K562 (cell line): ENCODE measurements around the gene RTL10. TPM values are rescaled to one million over a fixed set of nuclear protein-coding genes. Genes with fewer than 3 reads are reported as not detected.

Experiments
- CHD7 ChIP-seq: fragments of 200-600 bp; sonication (generic); IDR thresholded peaks from one replicate; pipeline ENCODE4 v1.6.1; 2012; ENCODE audit warnings: mild to moderate bottlenecking, low read depth, low read length, inconsistent platforms
- ID3 ChIP-seq, 2 experiments: fragments of 250-450 bp in 1 of 2; fragments of 450-650 bp in 1 of 2; sonication (Bioruptor Pico) in 1 of 2; IDR thresholded peaks; 2 replicates each; pipeline versions ENCODE4 v1.6.1 to v1.8.0; 2016 to 2021; ENCODE audit warnings: mild to moderate bottlenecking in 2 of 2, moderate library complexity in 2 of 2, missing compliant biosample characterization in 1 of 2, missing genetic modification characterization in 1 of 2
- ILK ChIP-seq: fragments of 450-650 bp; IDR thresholded peaks from 2 replicates; pipeline ENCODE4 v1.6.1; 2016; ENCODE audit warnings: missing genetic modification characterization, low read depth, mild to moderate bottlenecking, missing compliant biosample characterization, moderate library complexity, borderline replicate concordance
- MLX ChIP-seq, 2 experiments: fragments of 450-650 bp in 1 of 2; sonication (generic) in 1 of 2; formaldehyde crosslinking; conservative IDR thresholded peaks; 2 replicates each; pipeline versions ENCODE4 v1.4.0 to v1.8.1; 2020 to 2022; ENCODE audit warnings: mild to moderate bottlenecking in 1 of 2, missing genetic modification reagents in 1 of 2
- POLR2G ChIP-seq: fragments of 200-400 bp; formaldehyde crosslinking; IDR thresholded peaks from 2 replicates; pipeline ENCODE4 v1.6.1; 2017; ENCODE audit warnings: low read depth, mild to moderate bottlenecking, antibody characterized with exemption, low read length, moderate library complexity
- ZBTB11 ChIP-seq, 3 experiments: fragments of 200-800 bp in 1 of 3; fragments of 250-450 bp in 1 of 3; fragments of 450-650 bp in 1 of 3; sonication (Bioruptor Pico) in 1 of 3; sonication (Bioruptor generic) in 1 of 3; formaldehyde crosslinking in 1 of 3; IDR thresholded peaks; 2 replicates each; pipeline versions ENCODE4 v1.6.1 to v1.8.0; 2016 to 2022; ENCODE audit warnings: mild to moderate bottlenecking in 2 of 3, missing genetic modification characterization in 2 of 3, missing compliant biosample characterization in 1 of 3, moderate library complexity in 1 of 3
- polyA plus RNA-seq, 8 experiments: library from polyadenylated mRNA; depleted of rRNA in 4 of 8; stranded (reverse) in 5 of 8; unstranded in 3 of 8; fragments of >200 nt; fragmentation: Nextera tagmentation in 2 of 8; fragmentation: Illumina TruSeq in 1 of 8; extraction: Ambion mirVana in 2 of 8; extraction: Trizol in 1 of 8; gene quantifications; 2 replicates each; pipeline versions ENCODE4 v1.2.1 to v1.2.3, GENCODE V29; 2011 to 2014; ENCODE audit warnings: inconsistent platforms in 1 of 8, missing spikeins in 1 of 8
- total RNA-seq, 7 experiments: library from RNA; depleted of rRNA in 6 of 7; stranded (reverse); fragments of >200 nt in 6 of 7; fragmentation: Illumina TruSeq in 2 of 7; extraction: Trizol in 2 of 7; gene quantifications; 2 replicates each; pipeline versions ENCODE4 v1.2.1 to v1.2.3, GENCODE V29; 2011 to 2021; ENCODE audit warnings: low replicate concordance in 1 of 7

The RTL10 gene
- total and polyA plus RNA-seq, 9 of the 15 experiments (the other 6 are each of a cell fraction or from before 2014, with no cell fraction given), result 19.8 to 75.5 (median 32.5) TPM

- TF ChIP-seq CHD7 (peak; percentile 43), POLR2G (peak; percentile 40; the same call in 1 of the 2 replicates), ZBTB11 (CRISPR knock-in tag; IDR thresholded peaks at IDR 0.05) (no peak), ILK (tag) (no peak), MLX (CRISPR knock-in tag; conservative IDR thresholded peaks at IDR 0.05) (peak in 1 of 2 experiments; percentile 7; a peak in 1 of 4 replicates), ID3 (CRISPR knock-in tag; IDR thresholded peaks at IDR 0.05) (no peak), ID3 (tag; IDR thresholded peaks at IDR 0.05) (peak; percentile 64)
Measured at GRCh38 chr22:19878461-19879245, 24.0 kb upstream of the RTL10 start (continued).
